GM19193 (cell line): ENCODE results near the gene TRMT2A.

Experiments
- POLR2A ChIP-seq: IDR thresholded peaks from 4 replicates; pipeline ENCODE4 v1.6.1; 2011; ENCODE audit not compliant: insufficient read depth, insufficient read length; ENCODE audit errors: extremely low read depth

Gene TRMT2A

GRCh38 chr22:20152464-20152890 lies 35.5 kb upstream of the TRMT2A start:
- TF ChIP-seq POLR2A = no peak

GRCh38 chr22:20151276-20151588 lies 34.2 kb upstream of the TRMT2A start:
- no peak for TF ChIP-seq POLR2A

GRCh38 chr22:20150381-20151275 lies 33.6 kb upstream of the TRMT2A start, which contains the start of gene CCDC188:
Gene CCDC188 (minus strand): TSS chr22:20151055. CDS start chr22:20150986, 69 bp downstream.
- no peak for TF ChIP-seq POLR2A

GRCh38 chr22:20149257-20150250 lies 32.5 kb upstream of the TRMT2A start:
- no peak for TF ChIP-seq POLR2A

- no peak for TF ChIP-seq POLR2A
Observed at GRCh38 chr22:20148414-20148813, 31.4 kb upstream of the TRMT2A start.

- no peak for TF ChIP-seq POLR2A
Observed at GRCh38 chr22:20147237-20147988, 30.4 kb upstream of the TRMT2A start.

GRCh38 chr22:20146777-20147176 lies 29.8 kb upstream of the TRMT2A start:
- no peak for TF ChIP-seq POLR2A

- TF ChIP-seq POLR2A = no peak
Observed at GRCh38 chr22:20145832-20146223, 28.8 kb upstream of the TRMT2A start.

- no peak for TF ChIP-seq POLR2A
Observed at GRCh38 chr22:20145206-20145831, 28.3 kb upstream of the TRMT2A start.

GRCh38 chr22:20143883-20144665 lies 27.0 kb upstream of the TRMT2A start:
- TF ChIP-seq POLR2A = no peak

GRCh38 chr22:20142711-20143621 lies 25.9 kb upstream of the TRMT2A start:
- no peak for TF ChIP-seq POLR2A
